Calu3 (cell line): ENCODE measurements around the gene EFNA3. TPM values are rescaled to one million over a fixed set of nuclear protein-coding genes. Genes with fewer than 3 reads are reported as not detected.

ENCODE experiments used
- BruUV-seq: library from RNA; stranded (reverse); fragments of 400-500 nt; replicated peaks from 2 replicates; lab custom pipeline; 2021; lab: Mats Ljungman, UMichigan
- CTCF ChIA-PET: fragments of 300-600 bp; sonication (Branson Sonifier 250); formaldehyde crosslinking; loops from one replicate; lab custom pipeline; 2022; ENCODE audit warnings: antibody characterized with exemption; lab: Charles Lee
- DNase-seq: peaks from one replicate; pipeline ENCODE4 v3.0.0; 2022
- H3K27ac Mint-ChIP-seq: one replicate; pipeline ENCODE4 v1.8.0; 2022; ENCODE audit warnings: mixed read lengths; ENCODE audit not compliant: unreplicated experiment
- H3K27me3 Mint-ChIP-seq: one replicate; pipeline ENCODE4 v1.8.0; 2022; ENCODE audit warnings: mixed read lengths; ENCODE audit not compliant: unreplicated experiment
- H3K36me3 Mint-ChIP-seq: one replicate; pipeline ENCODE4 v1.8.0; 2022; ENCODE audit warnings: mild to moderate bottlenecking, moderate library complexity, mixed read lengths; ENCODE audit not compliant: insufficient read depth, unreplicated experiment
- H3K4me1 Mint-ChIP-seq: one replicate; pipeline ENCODE4 v1.8.0; 2022; ENCODE audit warnings: mild to moderate bottlenecking, low read depth, mixed read lengths; ENCODE audit not compliant: unreplicated experiment
- H3K4me3 Mint-ChIP-seq: one replicate; pipeline ENCODE4 v1.8.0; 2022; ENCODE audit warnings: mild to moderate bottlenecking, low read depth, moderate library complexity, mixed read lengths; ENCODE audit not compliant: unreplicated experiment
- H3K9me3 Mint-ChIP-seq: one replicate; pipeline ENCODE4 v1.8.0; 2022; ENCODE audit warnings: low read depth, mixed read lengths; ENCODE audit not compliant: unreplicated experiment
- CTCF ChIP-seq: fragments of 200-600 bp; IDR thresholded peaks from one replicate; pipeline ENCODE4 v1.8.0; 2022; ENCODE audit warnings: antibody characterized with exemption; ENCODE audit not compliant: unreplicated experiment
- intact Hi-C: fragments of 100-400 bp; cut with micrococcal nuclease; formaldehyde crosslinking; loops from one replicate; pipeline ENCODE4 v1.10.0; 2022; ENCODE audit not compliant: unreplicated experiment
- total RNA-seq: library from RNA; stranded (reverse); gene quantifications from 2 replicates; pipeline ENCODE4 v1.2.3, GENCODE V29; 2022

Gene EFNA3
- total RNA-seq, 1 experiment from 2014 or later = 1.7 TPM

- Mint-ChIP-seq H3K4me1 (peaks cover 17% of the 10 kb centered on the region), H3K9me3 (no peaks in the 10 kb centered on the region), H3K27me3 (no peaks in the 10 kb centered on the region), H3K36me3 (peaks cover 21% of the 10 kb centered on the region), H3K27ac (no peak overlapping the region), H3K4me3 (no peak overlapping the region)
- TF ChIP-seq CTCF = no peak
- CTCF ChIA-PET = interaction anchor here (0.9 to 1.3 kb wide), 3 partner anchors 28 to 97 kb away, joined by 3 to 4 read pairs (median 3); no protein-coding TSS in a partner anchor
- no peak for DNase-seq
- BruUV-seq = no TSS peak
- intact Hi-C loops = loop anchor here (10.0 kb wide), 1 partner anchor 52 kb away; the partner anchor contains the start of gene ZBTB7B
Measured at GRCh38 chr1:155057104-155057503, 21.5 kb upstream of the EFNA3 start.

- Mint-ChIP-seq H3K4me1 (peaks cover 11% of the 10 kb centered on the region), H3K27ac (no peak overlapping the region), H3K27me3 (no peaks in the 10 kb centered on the region), H3K36me3 (peaks cover 23% of the 10 kb centered on the region), H3K4me3 (no peak overlapping the region), H3K9me3 (no peaks in the 10 kb centered on the region)
- intact Hi-C loops = loop anchor here (10.0 kb wide), 1 partner anchor 53 kb away; the partner anchor contains the start of gene ZBTB7B
- no peak for TF ChIP-seq CTCF
- CTCF ChIA-PET = interaction anchor here (0.6 to 1.0 kb wide), 3 partner anchors 35 to 191 kb away, joined by 3 read pairs; no protein-coding TSS in a partner anchor
- no peak for DNase-seq
- BruUV-seq = no TSS peak
Measured at GRCh38 chr1:155057788-155058211, 20.8 kb upstream of the EFNA3 start.

- BruUV-seq = no TSS peak
- peaks cover 38% of the 10 kb centered on the region for H3K36me3 Mint-ChIP-seq
- intact Hi-C loops = loop anchor here (5.0 to 10.0 kb wide), 3 partner anchors 88 to 386 kb away; partner anchors contain the start of genes CKS1B and SHC1
- no peak for TF ChIP-seq CTCF
- H3K9me3 Mint-ChIP-seq = no peaks in the 10 kb centered on the region
- H3K27ac Mint-ChIP-seq = no peak overlapping the region
- peaks cover 30% of the 10 kb centered on the region for H3K4me1 Mint-ChIP-seq
- H3K4me3 Mint-ChIP-seq = no peak overlapping the region
- DNase-seq = no peak
- CTCF ChIA-PET = interaction anchor here (0.6 to 1.9 kb wide), 11 partner anchors 9 to 452 kb away, joined by 3 to 11 read pairs (median 5); partner anchors contain the start of genes ADAM15, EFNA3, FLAD1 and LENEP
- no peaks in the 10 kb centered on the region for H3K27me3 Mint-ChIP-seq
Measured at GRCh38 chr1:155060736-155061135, 17.9 kb upstream of the EFNA3 start.

- CTCF ChIA-PET = interaction anchor here (0.6 to 1.9 kb wide), 16 partner anchors 10 to 183 kb away, joined by 3 to 11 read pairs (median 4); partner anchors contain the start of genes ADAM15, EFNA3, FLAD1 and LENEP
- BruUV-seq = no TSS peak
- no peaks in the 10 kb centered on the region for H3K9me3 Mint-ChIP-seq
- H3K36me3 Mint-ChIP-seq = peaks cover 42% of the 10 kb centered on the region
- peaks cover 30% of the 10 kb centered on the region for H3K4me1 Mint-ChIP-seq
- H3K27ac Mint-ChIP-seq = no peak overlapping the region
- intact Hi-C loops = loop anchor here (5.0 to 10.0 kb wide), 3 partner anchors 89 to 387 kb away; partner anchors contain the start of genes CKS1B and SHC1
- TF ChIP-seq CTCF = peak; percentile 99
- H3K27me3 Mint-ChIP-seq = no peaks in the 10 kb centered on the region
- DNase-seq = peak; percentile 96
- H3K4me3 Mint-ChIP-seq = no peak overlapping the region
Measured at GRCh38 chr1:155061381-155062150, 17.1 kb upstream of the EFNA3 start.
